Neural cell (in vitro differentiated cells): ENCODE measurements around the gene NHLH1.

Experiments
- CTCF ChIP-seq: fragments of 450-650 bp; IDR thresholded peaks from 2 replicates; pipeline ENCODE4 v1.5.1; 2014; ENCODE audit warnings: antibody characterized with exemption, mild to moderate bottlenecking, moderate library complexity; ENCODE audit not compliant: poor library complexity, severe bottlenecking
- EZH2 ChIP-seq: fragments of 200-600, 300-800 bp; shearing (Covaris generic), sonication (generic); IDR thresholded peaks from 2 replicates; pipeline ENCODE4 v1.6.1; 2014; ENCODE audit warnings: antibody characterized with exemption, low read length, borderline replicate concordance, mild to moderate bottlenecking; ENCODE audit not compliant: insufficient read depth, poor library complexity, severe bottlenecking
- POLR2AphosphoS5 ChIP-seq: IDR thresholded peaks from 2 replicates; pipeline ENCODE4 v1.6.1; 2012
- RAD21 ChIP-seq: fragments of 450-650 bp; conservative IDR thresholded peaks from 2 replicates; pipeline ENCODE4 v1.6.1; 2014; ENCODE audit warnings: antibody characterized with exemption, mild to moderate bottlenecking, moderate library complexity
- REST ChIP-seq: IDR thresholded peaks from 2 replicates; pipeline ENCODE4 v1.6.1; 2012; ENCODE audit warnings: borderline replicate concordance
- SMC3 ChIP-seq: fragments of 450-650 bp; conservative IDR thresholded peaks from 2 replicates; pipeline ENCODE4 v1.6.1; 2014; ENCODE audit warnings: antibody characterized with exemption, mild to moderate bottlenecking, moderate library complexity; ENCODE audit not compliant: poor library complexity
- TAF1 ChIP-seq: IDR thresholded peaks from 2 replicates; pipeline ENCODE4 v1.6.1; 2012; ENCODE audit warnings: low read depth

- TF ChIP-seq RAD21: no peak
- no peak for TF ChIP-seq CTCF
- TF ChIP-seq POLR2AphosphoS5: no peak
- no peak for TF ChIP-seq TAF1
- no peak for TF ChIP-seq EZH2
- no peak for TF ChIP-seq SMC3
- no peak for TF ChIP-seq REST
These were observed 42.0 kb downstream of the NHLH1 start for GRCh38 chr1:160408864-160409263.
